K562 (cell line): Measurements from ENCODE around the gene PRDX4. TPM values are rescaled to one million over a fixed set of nuclear protein-coding genes. Genes with fewer than 3 reads are reported as not detected.
A peak's percentile ranks its signal among the peaks of the same experiment; 100 is the strongest.

Experiments
- HDAC2 ChIP-seq: fragments of 450-650 bp; IDR thresholded peaks from 2 replicates; pipeline ENCODE4 v1.6.1; 2016; ENCODE audit warnings: mild to moderate bottlenecking
- KLF16 ChIP-seq: IDR thresholded peaks from 2 replicates; pipeline ENCODE4 v1.6.1; 2016; ENCODE audit warnings: antibody characterized with exemption
- NR1H2 ChIP-seq: sonication (generic); formaldehyde crosslinking; IDR thresholded peaks from 2 replicates; pipeline ENCODE4 v1.4.0; 2020; ENCODE audit warnings: mild to moderate bottlenecking, missing genetic modification reagents
- PRMT5 ChIP-seq: sonication (generic); formaldehyde crosslinking; IDR thresholded peaks from 2 replicates; pipeline ENCODE4 v1.5.0; 2020; ENCODE audit warnings: missing genetic modification reagents
- RBBP5 ChIP-seq: fragments of 200-600 bp; sonication (generic); IDR thresholded peaks from 2 replicates; pipeline ENCODE4 v1.6.1; 2012; ENCODE audit warnings: borderline replicate concordance, mild to moderate bottlenecking, low read length, control low read depth, inconsistent platforms; ENCODE audit not compliant: insufficient read depth, poor library complexity, severe bottlenecking
- RBM17 ChIP-seq: fragments of 200-400 bp; formaldehyde crosslinking; IDR thresholded peaks from 2 replicates; pipeline ENCODE4 v1.6.1; 2017; ENCODE audit warnings: low read depth, mild to moderate bottlenecking, low read length, borderline replicate concordance
- ZC3H11A ChIP-seq: IDR thresholded peaks from 2 replicates; pipeline ENCODE4 v1.6.1; 2012; ENCODE audit warnings: low read depth, low read length, improper control_type of control experiment
- ZFX ChIP-seq: sonication (generic); formaldehyde crosslinking; IDR thresholded peaks from 2 replicates; pipeline ENCODE4 v1.8.0; 2022; ENCODE audit warnings: mild to moderate bottlenecking, missing genetic modification reagents, moderate library complexity
- ZNF232 ChIP-seq: sonication (generic); formaldehyde crosslinking; IDR thresholded peaks from 2 replicates; pipeline ENCODE4 v1.8.0; 2022; ENCODE audit warnings: mild to moderate bottlenecking, missing genetic modification reagents
- ZNF764 ChIP-seq: fragments of 250-450 bp; sonication (Bioruptor Pico); IDR thresholded peaks from 2 replicates; pipeline ENCODE4 v1.4.0; 2020; ENCODE audit warnings: low read depth, mild to moderate bottlenecking, moderate library complexity
- polyA plus RNA-seq, 8 experiments: library from polyadenylated mRNA; depleted of rRNA in 4 of 8; stranded (reverse) in 5 of 8; unstranded in 3 of 8; fragments of >200 nt; fragmentation: Nextera tagmentation in 2 of 8; fragmentation: Illumina TruSeq in 1 of 8; extraction: Ambion mirVana in 2 of 8; extraction: Trizol in 1 of 8; gene quantifications; 2 replicates each; pipeline versions ENCODE4 v1.2.1 to v1.2.3, GENCODE V29; 2011 to 2014; ENCODE audit warnings: inconsistent platforms in 1 of 8, missing spikeins in 1 of 8
- total RNA-seq, 7 experiments: library from RNA; depleted of rRNA in 6 of 7; stranded (reverse); fragments of >200 nt in 6 of 7; fragmentation: Illumina TruSeq in 2 of 7; extraction: Trizol in 2 of 7; gene quantifications; 2 replicates each; pipeline versions ENCODE4 v1.2.1 to v1.2.3, GENCODE V29; 2011 to 2021; ENCODE audit warnings: low replicate concordance in 1 of 7
- TF ChIP-seq, protein P1 (sequence below): sonication (generic); formaldehyde crosslinking; IDR thresholded peaks from 2 replicates; pipeline ENCODE4 v1.8.0; 2022; ENCODE audit warnings: mild to moderate bottlenecking, missing genetic modification reagents
- TF ChIP-seq, protein P2 (sequence below): fragments of 250-450 bp; sonication (Bioruptor Pico); IDR thresholded peaks from 2 replicates; pipeline ENCODE4 v1.5.0; 2021; ENCODE audit warnings: mild to moderate bottlenecking, moderate library complexity
- TF ChIP-seq, protein P3 (sequence below), 3 experiments: IDR thresholded peaks in 2 of 3; conservative IDR thresholded peaks in 1 of 3; 2 replicates each; pipeline ENCODE4 v1.5.1; 2011 to 2012; ENCODE audit warnings: low read length in 3 of 3, mild to moderate bottlenecking in 3 of 3, control low read depth in 2 of 3, improper control_type of control experiment in 1 of 3, inconsistent platforms in 1 of 3, low read depth in 1 of 3, mixed read lengths in 1 of 3, moderate library complexity in 1 of 3; ENCODE audit not compliant: insufficient read depth in 2 of 3
- TF ChIP-seq, protein P4 (sequence below): sonication (generic); formaldehyde crosslinking; IDR thresholded peaks from 2 replicates; pipeline ENCODE4 v1.8.1; 2023; ENCODE audit warnings: mild to moderate bottlenecking, missing genetic modification reagents, moderate library complexity
- TF ChIP-seq, protein P5 (sequence below): fragments of 250-450 bp; sonication (Bioruptor Pico); IDR thresholded peaks from 2 replicates; pipeline ENCODE4 v1.4.0; 2020; ENCODE audit warnings: mild to moderate bottlenecking, moderate library complexity

PRDX4 gene
- total and polyA plus RNA-seq, 9 of the 15 experiments (the other 6 are each of a cell fraction or from before 2014, with no cell fraction given): 28.6 to 253 (median 153) TPM

DNA sequence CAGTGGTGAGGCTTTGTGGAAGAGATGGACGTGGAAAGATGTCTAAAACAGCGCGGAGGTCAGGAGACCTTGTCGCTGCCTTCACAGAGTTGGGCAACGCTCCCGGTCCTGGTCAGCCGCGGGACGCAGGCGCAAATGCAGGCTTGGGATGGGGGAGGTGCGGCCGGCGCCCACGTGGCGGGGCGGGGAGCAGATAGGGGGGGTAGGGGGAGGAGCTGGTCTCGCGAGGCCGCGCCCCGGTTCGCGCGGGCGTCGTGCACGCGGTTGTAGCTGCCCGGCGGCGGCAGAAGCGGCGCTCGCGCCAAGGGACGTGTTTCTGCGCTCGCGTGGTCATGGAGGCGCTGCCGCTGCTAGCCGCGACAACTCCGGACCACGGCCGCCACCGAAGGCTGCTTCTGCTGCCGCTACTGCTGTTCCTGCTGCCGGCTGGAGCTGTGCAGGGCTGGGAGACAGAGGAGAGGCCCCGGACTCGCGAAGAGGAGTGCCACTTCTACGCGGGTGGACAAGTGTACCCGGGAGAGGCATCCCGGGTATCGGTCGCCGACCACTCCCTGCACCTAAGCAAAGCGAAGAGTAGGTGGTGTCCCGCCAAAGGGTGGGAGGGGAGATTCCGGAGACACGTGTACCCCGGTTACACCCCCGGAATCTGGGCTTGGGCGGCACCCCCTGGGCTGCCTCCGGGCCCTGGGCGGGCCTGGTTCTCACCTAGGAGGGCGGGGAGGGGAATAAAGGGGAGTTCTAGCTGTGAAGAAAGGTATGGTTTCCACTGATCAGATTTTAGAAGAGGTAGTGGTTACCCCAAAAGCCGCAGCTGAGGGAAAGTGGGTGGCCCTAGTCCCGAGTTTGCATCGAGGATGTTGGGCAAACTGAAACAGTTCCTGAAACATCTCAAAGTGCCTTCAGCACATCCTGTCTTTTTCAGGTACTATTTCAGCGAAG is at the start of gene PRDX4 (continued):
- TF ChIP-seq ZNF764 (no peak), NR1H2 (CRISPR knock-in tag) (no peak), HDAC2 (0 out of 2 replicates have a peak, but pooled peaks have one; percentile 36), ZC3H11A (no peak), ZNF232 (no peak), ZFX (peak; percentile 72), PRMT5 (CRISPR knock-in tag) (no peak), RBBP5 (peak; percentile 72), RBM17 (no peak), KLF16 (no peak)
- TF ChIP-seq, protein P1, sequence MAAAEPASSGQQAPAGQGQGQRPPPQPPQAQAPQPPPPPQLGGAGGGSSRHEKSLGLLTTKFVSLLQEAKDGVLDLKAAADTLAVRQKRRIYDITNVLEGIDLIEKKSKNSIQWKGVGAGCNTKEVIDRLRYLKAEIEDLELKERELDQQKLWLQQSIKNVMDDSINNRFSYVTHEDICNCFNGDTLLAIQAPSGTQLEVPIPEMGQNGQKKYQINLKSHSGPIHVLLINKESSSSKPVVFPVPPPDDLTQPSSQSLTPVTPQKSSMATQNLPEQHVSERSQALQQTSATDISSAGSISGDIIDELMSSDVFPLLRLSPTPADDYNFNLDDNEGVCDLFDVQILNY (CRISPR knock-in tag): no peak
- TF ChIP-seq, protein P2, sequence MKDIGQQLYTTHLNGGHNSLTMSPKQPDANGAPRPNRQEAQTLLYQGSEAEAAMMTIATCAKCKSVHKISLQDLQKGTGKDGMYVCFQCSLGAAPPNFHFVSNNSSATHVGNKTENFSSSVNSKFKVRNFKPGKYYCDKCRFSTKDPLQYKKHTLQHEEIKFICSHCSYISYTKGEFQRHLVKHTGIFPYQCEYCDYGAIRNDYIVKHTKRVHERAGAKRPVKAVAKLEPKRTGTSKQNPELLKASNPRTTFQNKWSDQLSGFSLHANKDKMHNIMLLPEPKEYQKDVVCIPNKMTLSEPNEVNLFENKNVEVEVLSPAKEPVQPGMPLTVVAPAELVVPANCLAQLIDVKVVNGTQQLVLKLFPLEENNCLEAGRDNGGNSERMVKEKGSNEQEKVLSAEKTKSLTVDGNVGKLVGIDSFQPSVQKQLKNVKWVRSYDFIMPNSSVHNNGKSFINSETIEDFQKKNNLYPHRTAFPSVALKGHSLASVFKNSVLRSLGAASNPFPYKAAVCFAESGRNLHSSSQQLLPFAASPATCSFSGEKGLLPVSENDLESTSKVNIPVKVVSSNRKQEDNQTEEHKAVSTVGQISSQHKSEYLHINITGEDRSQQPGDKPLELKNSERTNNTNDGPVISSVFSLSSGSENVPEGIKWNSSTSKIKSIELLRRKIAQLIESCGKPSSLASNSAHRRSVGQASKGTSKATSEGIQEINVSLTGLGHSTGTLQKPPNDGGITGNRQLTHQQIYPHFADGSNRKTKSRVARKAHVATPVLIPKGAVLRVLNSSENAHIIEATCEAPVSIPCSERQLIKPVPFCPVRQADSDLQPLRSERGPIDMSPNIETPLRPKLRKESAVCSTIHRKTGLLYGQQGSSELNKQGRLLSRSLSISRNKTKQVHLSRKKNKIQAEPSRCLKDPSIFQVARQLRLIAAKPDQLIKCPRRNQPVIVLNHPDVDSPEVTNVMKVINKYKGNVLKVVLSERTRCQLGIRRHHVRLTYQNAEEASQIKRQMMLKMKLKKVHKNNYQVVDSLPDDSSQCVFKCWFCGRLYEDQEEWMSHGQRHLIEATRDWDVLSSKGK: no peak
- TF ChIP-seq, protein P3, sequence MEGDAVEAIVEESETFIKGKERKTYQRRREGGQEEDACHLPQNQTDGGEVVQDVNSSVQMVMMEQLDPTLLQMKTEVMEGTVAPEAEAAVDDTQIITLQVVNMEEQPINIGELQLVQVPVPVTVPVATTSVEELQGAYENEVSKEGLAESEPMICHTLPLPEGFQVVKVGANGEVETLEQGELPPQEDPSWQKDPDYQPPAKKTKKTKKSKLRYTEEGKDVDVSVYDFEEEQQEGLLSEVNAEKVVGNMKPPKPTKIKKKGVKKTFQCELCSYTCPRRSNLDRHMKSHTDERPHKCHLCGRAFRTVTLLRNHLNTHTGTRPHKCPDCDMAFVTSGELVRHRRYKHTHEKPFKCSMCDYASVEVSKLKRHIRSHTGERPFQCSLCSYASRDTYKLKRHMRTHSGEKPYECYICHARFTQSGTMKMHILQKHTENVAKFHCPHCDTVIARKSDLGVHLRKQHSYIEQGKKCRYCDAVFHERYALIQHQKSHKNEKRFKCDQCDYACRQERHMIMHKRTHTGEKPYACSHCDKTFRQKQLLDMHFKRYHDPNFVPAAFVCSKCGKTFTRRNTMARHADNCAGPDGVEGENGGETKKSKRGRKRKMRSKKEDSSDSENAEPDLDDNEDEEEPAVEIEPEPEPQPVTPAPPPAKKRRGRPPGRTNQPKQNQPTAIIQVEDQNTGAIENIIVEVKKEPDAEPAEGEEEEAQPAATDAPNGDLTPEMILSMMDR (IDR thresholded peaks at IDR 0.05 in 2 of 3, conservative IDR thresholded peaks at IDR 0.05 in 1 of 3; ENCODE audit: insufficient read depth in 2 of 3, low read depth in 1 of 3, low read length in 3 of 3): 0 out of 6 replicates have a peak, but pooled peaks of 1 of the 3 experiments have one; percentile 19
- TF ChIP-seq, protein P4, sequence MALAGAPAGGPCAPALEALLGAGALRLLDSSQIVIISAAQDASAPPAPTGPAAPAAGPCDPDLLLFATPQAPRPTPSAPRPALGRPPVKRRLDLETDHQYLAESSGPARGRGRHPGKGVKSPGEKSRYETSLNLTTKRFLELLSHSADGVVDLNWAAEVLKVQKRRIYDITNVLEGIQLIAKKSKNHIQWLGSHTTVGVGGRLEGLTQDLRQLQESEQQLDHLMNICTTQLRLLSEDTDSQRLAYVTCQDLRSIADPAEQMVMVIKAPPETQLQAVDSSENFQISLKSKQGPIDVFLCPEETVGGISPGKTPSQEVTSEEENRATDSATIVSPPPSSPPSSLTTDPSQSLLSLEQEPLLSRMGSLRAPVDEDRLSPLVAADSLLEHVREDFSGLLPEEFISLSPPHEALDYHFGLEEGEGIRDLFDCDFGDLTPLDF: no peak
- TF ChIP-seq, protein P5, sequence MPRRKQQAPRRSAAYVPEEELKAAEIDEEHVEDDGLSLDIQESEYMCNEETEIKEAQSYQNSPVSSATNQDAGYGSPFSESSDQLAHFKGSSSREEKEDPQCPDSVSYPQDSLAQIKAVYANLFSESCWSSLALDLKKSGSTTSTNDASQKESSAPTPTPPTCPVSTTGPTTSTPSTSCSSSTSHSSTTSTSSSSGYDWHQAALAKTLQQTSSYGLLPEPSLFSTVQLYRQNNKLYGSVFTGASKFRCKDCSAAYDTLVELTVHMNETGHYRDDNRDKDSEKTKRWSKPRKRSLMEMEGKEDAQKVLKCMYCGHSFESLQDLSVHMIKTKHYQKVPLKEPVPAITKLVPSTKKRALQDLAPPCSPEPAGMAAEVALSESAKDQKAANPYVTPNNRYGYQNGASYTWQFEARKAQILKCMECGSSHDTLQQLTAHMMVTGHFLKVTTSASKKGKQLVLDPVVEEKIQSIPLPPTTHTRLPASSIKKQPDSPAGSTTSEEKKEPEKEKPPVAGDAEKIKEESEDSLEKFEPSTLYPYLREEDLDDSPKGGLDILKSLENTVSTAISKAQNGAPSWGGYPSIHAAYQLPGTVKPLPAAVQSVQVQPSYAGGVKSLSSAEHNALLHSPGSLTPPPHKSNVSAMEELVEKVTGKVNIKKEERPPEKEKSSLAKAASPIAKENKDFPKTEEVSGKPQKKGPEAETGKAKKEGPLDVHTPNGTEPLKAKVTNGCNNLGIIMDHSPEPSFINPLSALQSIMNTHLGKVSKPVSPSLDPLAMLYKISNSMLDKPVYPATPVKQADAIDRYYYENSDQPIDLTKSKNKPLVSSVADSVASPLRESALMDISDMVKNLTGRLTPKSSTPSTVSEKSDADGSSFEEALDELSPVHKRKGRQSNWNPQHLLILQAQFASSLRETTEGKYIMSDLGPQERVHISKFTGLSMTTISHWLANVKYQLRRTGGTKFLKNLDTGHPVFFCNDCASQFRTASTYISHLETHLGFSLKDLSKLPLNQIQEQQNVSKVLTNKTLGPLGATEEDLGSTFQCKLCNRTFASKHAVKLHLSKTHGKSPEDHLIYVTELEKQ: no peak
